HG02588 (cell line): ENCODE data around the gene SMARCA1.

Experiments used
- ATAC-seq: cut with Tn5 transposase; IDR thresholded peaks from one replicate; pipeline ENCODE4 v1.9.1; 2021; ENCODE audit warnings: mild to moderate bottlenecking, moderate library complexity; ENCODE audit not compliant: unreplicated experiment

SMARCA1 gene

GRCh38 chrX:129531132-129531531 is 7.8 kb upstream of the SMARCA1 start:
- ATAC-seq, result no peak

- ATAC-seq, result no peak
These were observed 7.1 kb upstream of the SMARCA1 start for GRCh38 chrX:129530410-129530809.

GRCh38 chrX:129529685-129530281 is 6.5 kb upstream of the SMARCA1 start:
- no peak for ATAC-seq

GRCh38 chrX:129525896-129526295 is 2.6 kb upstream of the SMARCA1 start:
- no peak for ATAC-seq

- no peak for ATAC-seq
These were observed 1.9 kb upstream of the SMARCA1 start for GRCh38 chrX:129525162-129525561.

GRCh38 chrX:129524250-129524850 is 1.1 kb upstream of the SMARCA1 start:
- ATAC-seq, result no peak

GRCh38 chrX:129522184-129523078 is 859 bp downstream of the SMARCA1 start:
- no peak for ATAC-seq

GRCh38 chrX:129520151-129520550 is 3.1 kb downstream of the SMARCA1 start:
- no peak for ATAC-seq

- no peak for ATAC-seq
These were observed 6.9 kb downstream of the SMARCA1 start for GRCh38 chrX:129516402-129516801.

GRCh38 chrX:129512409-129512808 is 10.9 kb downstream of the SMARCA1 start:
- no peak for ATAC-seq

- ATAC-seq, result no peak
These were observed 11.6 kb downstream of the SMARCA1 start for GRCh38 chrX:129511689-129512088.

- no peak for ATAC-seq
These were observed 13.0 kb downstream of the SMARCA1 start for GRCh38 chrX:129510331-129510730.

GRCh38 chrX:129497146-129497843 is 26.0 kb downstream of the SMARCA1 start:
- ATAC-seq, result no peak

- no peak for ATAC-seq
These were observed 26.7 kb downstream of the SMARCA1 start for GRCh38 chrX:129496625-129497024.

GRCh38 chrX:129495900-129496299 is 27.4 kb downstream of the SMARCA1 start:
- no peak for ATAC-seq

GRCh38 chrX:129494887-129495286 is 28.4 kb downstream of the SMARCA1 start:
- ATAC-seq, result no peak

GRCh38 chrX:129493643-129494042 is 29.6 kb downstream of the SMARCA1 start:
- no peak for ATAC-seq

- ATAC-seq, result no peak
These were observed 33.0 kb downstream of the SMARCA1 start for GRCh38 chrX:129490330-129490729.

- ATAC-seq, result no peak
These were observed 34.9 kb downstream of the SMARCA1 start for GRCh38 chrX:129488359-129488758.

GRCh38 chrX:129480889-129481288 is 42.4 kb downstream of the SMARCA1 start:
- no peak for ATAC-seq

- ATAC-seq, result no peak
These were observed 44.8 kb downstream of the SMARCA1 start for GRCh38 chrX:129478516-129478915.
